Duodenal mucosa (tissue), 2 donors: ENCODE data around the gene TUBGCP3.
A peak's percentile ranks its signal among the peaks of the same experiment; 100 is the strongest.

Source experiments
- H3K27ac ChIP-seq: one replicate; pipeline ENCODE4 v1.7.0; 2013; ENCODE audit warnings: low read depth, low read length
- H3K27me3 ChIP-seq, 2 donors: one replicate each; pipeline ENCODE4 v1.7.0; 2013; ENCODE audit warnings: low read length in 2 of 2, control low read depth in 1 of 2; ENCODE audit not compliant: insufficient read depth in 2 of 2, control insufficient read depth in 1 of 2
- H3K36me3 ChIP-seq, 2 donors: one replicate each; pipeline ENCODE4 v1.7.0; 2013; ENCODE audit warnings: low read length in 2 of 2, control low read depth in 1 of 2; ENCODE audit not compliant: insufficient read depth in 2 of 2, control insufficient read depth in 1 of 2
- H3K4me1 ChIP-seq, 2 donors: one replicate each; pipeline ENCODE4 v1.7.0; 2013; ENCODE audit warnings: low read length in 2 of 2, control low read depth in 1 of 2; ENCODE audit not compliant: insufficient read depth in 2 of 2, control insufficient read depth in 1 of 2
- H3K4me3 ChIP-seq, 2 donors: one replicate each; pipeline ENCODE4 v1.7.0; 2013; ENCODE audit warnings: low read length in 2 of 2, low read depth in 1 of 2
- H3K9ac ChIP-seq, 2 donors: one replicate each; pipeline ENCODE4 v1.7.0; 2013; ENCODE audit warnings: low read length in 2 of 2, low read depth in 1 of 2
- H3K9me3 ChIP-seq, 2 donors: one replicate each; pipeline ENCODE4 v1.7.0; 2013; ENCODE audit warnings: low read length in 2 of 2, control low read depth in 1 of 2; ENCODE audit not compliant: control insufficient read depth in 1 of 2

TUBGCP3 gene

DNA sequence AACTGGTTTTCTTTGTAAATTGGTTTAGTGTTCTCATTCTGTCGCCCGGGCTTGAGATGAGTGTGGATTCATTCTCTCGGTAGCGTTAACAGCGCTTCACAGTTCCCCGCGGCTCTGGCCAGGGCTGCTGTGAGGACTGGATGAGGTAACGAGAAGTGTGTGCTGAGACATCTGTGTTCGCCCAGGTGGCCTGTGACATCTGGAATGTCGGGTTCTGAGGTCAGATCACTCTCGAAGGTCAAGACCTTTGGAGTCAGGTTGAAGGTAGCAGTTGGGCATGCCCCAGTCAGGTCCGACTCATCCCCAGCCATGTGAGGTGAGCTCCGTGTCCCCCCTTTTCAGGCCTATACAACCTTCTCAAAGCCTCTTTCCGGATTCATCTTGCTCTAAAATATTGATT, 13.4 kb upstream of the TUBGCP3 start:
- peaks cover 0 to 5% of the 10 kb centered on the region in 2 donors for H3K4me1 ChIP-seq
- H3K4me3 ChIP-seq: no peak overlapping the region
- H3K27me3 ChIP-seq: peaks cover 5 to 6% of the 10 kb centered on the region in 2 donors
- H3K9me3 ChIP-seq: no peaks in the 10 kb centered on the region
- no peak overlapping the region for H3K27ac ChIP-seq
- H3K9ac ChIP-seq: no peak overlapping the region
- H3K36me3 ChIP-seq: no peaks in the 10 kb centered on the region

DNA sequence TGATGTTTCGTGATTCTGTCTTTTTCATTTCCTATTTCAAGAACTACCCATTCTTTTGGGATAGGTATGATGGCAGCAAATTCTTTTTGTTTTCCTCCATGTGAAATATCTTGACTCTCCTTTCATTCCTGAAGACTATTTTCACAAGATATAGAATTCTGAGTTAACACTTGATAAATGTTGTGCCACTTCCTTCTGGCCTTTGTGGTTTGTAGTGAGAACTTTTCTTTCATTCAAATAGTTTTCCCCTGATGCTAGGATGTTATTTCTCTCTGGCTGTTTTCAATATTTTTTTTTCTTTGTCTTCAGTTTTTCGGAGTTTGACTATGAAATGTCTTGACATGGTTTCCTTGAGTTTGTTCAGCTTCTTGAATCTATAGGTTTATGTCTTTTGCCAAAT, 8.3 kb upstream of the TUBGCP3 start:
- no peaks in the 10 kb centered on the region for H3K36me3 ChIP-seq
- no peak overlapping the region for H3K9ac ChIP-seq
- H3K27me3 ChIP-seq: no peaks in the 10 kb centered on the region
- no peak overlapping the region for H3K27ac ChIP-seq
- no peak overlapping the region for H3K4me3 ChIP-seq
- peaks cover 11 to 18% of the 10 kb centered on the region in 2 donors for H3K4me1 ChIP-seq
- H3K9me3 ChIP-seq: no peaks in the 10 kb centered on the region

DNA sequence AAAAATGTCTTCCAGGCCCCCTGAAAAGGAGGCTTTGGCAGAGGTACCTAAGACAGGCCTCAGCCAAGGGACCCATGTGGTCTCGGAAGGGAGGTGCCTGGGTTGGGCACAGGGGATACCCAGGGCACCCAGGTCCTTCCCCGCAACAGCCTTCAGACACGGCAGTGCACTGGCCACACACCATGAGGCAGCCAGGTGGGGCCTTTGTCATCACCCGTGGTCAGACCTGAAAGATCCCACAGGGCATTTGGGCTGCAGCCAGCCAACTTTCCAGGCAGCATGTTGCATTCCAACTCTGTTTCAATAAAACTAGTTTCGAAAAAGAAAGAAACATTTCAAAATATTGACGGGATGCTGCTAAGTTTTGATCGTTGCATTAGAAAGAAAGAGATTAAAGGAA, 4.7 kb upstream of the TUBGCP3 start:
- no peak overlapping the region for H3K9ac ChIP-seq
- H3K36me3 ChIP-seq: no peaks in the 10 kb centered on the region
- no peak overlapping the region for H3K27ac ChIP-seq
- H3K27me3 ChIP-seq: no peaks in the 10 kb centered on the region
- H3K4me1 ChIP-seq: peaks cover 21 to 31% of the 10 kb centered on the region in 2 donors
- no peak overlapping the region for H3K4me3 ChIP-seq
- H3K9me3 ChIP-seq: no peaks in the 10 kb centered on the region

DNA sequence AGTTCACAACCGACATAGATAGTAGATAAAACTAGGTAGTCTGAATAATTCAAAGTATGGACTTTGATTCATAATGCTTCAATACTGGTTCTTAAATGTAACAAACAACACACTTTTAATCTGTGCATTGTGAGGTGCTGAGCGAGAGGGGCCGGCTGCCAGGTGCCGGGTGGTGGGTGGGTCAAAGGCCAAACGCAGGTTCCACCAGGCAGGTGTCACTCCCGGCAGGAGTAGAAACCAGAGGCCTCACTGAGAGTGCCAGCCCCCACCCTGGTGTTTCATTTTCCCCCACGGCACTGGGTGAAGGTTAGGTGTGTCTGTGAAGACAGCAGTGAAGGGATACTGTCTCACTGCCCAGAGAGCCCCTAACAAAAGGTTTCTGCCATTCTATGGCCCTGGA, 4.2 kb upstream of the TUBGCP3 start:
- Histone ChIP-seq H3K9ac (no peak overlapping the region), H3K9me3 (no peaks in the 10 kb centered on the region), H3K4me3 (no peak overlapping the region), H3K4me1 (peaks cover 21 to 31% of the 10 kb centered on the region in 2 donors), H3K27ac (no peak overlapping the region), H3K27me3 (no peaks in the 10 kb centered on the region), H3K36me3 (no peaks in the 10 kb centered on the region)

DNA sequence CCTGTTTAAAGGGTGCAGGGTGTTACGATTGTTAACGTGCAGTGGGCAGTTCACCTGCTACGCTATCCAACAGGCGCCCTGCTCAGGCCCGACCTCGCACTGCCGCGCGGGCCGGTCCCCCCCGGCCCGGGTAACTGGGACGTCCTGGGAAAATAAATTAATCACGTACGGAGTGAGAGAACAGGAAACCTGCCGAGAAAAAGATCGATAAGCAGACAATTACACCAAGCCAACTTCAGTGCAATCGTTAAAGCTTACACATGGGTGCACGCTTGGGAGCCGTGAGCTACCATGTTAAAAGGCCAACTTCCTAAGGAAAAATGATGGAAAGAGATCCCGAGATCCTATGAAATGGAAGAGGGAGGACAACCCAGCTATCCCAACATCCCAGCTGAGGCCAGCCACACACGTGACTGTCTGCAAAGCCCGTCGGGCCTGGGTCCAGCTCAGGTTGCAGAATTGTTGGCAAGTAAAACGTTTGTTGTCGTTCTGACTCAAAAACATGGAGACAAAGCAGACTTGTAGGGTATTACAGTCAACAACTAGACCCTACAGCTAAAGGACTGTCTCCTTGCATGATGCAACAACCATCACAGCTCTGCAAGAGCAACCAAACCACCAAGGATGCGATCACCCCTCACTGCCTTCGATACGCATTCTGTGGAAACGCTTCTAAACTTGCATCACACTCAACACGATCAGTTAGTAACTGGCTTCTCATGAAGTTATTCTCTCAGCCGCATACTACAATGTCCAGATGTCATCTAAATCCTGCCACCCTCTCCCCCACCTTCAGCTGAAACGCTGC, 741 bp upstream of the TUBGCP3 start:
- peak overlapping the region; percentile 93 for H3K27ac ChIP-seq
- no peaks in the 10 kb centered on the region for H3K36me3 ChIP-seq
- H3K9ac ChIP-seq: peak overlapping the region; percentile 82 to 96
- peaks cover 31 to 37% of the 10 kb centered on the region in 2 donors for H3K4me1 ChIP-seq
- H3K9me3 ChIP-seq: no peaks in the 10 kb centered on the region
- no peaks in the 10 kb centered on the region for H3K27me3 ChIP-seq
- peak overlapping the region; percentile 80 to 94 for H3K4me3 ChIP-seq

DNA sequence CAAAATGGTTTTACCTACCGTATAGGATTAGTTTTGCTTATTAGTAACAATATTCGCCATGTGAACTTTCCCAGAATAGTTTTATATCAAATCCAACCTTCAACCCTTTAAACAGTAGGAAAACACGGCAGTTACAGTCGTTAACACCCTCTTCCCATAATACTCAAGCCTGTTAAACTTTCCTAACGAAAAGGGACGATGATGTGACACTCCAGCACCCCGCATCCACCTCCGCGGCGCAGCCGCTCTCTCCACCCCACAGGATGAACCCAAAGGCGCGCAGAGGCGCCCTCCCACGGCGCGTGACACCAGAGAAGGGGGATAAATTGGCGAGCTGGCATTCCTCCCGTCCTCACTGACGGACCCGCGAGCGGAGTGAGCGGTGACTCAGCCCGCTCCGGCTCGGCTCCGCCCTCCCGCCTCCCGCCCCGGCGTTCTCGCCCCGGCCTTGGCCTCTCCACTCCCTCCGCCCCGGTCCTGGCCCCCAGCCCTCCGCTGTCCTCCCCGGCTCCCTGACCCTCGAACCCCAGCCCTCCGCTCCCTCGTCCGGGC, 665 bp downstream of the TUBGCP3 start:
- peak overlapping the region; percentile 80 to 94 for H3K4me3 ChIP-seq
- no peaks in the 10 kb centered on the region for H3K9me3 ChIP-seq
- H3K27ac ChIP-seq: peak overlapping the region; percentile 93
- H3K36me3 ChIP-seq: no peaks in the 10 kb centered on the region
- no peaks in the 10 kb centered on the region for H3K27me3 ChIP-seq
- peak overlapping the region; percentile 82 to 96 for H3K9ac ChIP-seq
- H3K4me1 ChIP-seq: peaks cover 25 to 35% of the 10 kb centered on the region in 2 donors

DNA sequence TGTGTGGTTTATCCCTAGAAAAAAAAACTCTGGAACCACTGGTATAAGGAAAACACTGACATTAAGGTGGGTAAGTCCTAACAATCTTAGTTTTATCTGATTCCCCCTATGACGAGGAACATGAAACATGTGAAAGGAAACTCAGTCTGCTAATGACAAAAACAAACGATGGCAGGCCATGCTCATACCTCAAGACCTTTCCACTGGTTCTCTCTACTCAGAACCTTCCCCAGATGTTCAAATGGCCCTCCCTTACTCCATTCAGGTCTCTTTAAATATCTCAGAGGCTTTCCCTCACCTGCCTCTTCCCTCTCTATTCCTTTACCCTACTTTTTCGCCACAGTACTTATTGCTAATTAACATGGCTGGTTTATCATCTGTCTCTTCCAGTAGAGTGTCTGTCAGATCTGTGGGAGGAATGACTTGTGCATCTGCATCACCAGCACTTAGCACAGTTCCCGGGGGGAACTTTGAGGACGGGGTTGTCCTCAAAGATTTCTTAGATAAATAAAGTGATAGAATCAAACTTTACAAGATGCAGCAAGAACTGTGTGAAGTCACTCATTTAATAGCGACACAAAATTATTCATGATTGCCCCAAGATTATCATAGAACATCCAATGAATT, 1.5 kb downstream of the TUBGCP3 start:
- Histone ChIP-seq H3K4me1 (peaks cover 20 to 30% of the 10 kb centered on the region in 2 donors), H3K27ac (no peak overlapping the region), H3K9me3 (no peaks in the 10 kb centered on the region), H3K27me3 (no peaks in the 10 kb centered on the region), H3K36me3 (no peaks in the 10 kb centered on the region), H3K9ac (peak overlapping the region; percentile 82 to 96), H3K4me3 (peak overlapping the region; percentile 80 to 94)

DNA sequence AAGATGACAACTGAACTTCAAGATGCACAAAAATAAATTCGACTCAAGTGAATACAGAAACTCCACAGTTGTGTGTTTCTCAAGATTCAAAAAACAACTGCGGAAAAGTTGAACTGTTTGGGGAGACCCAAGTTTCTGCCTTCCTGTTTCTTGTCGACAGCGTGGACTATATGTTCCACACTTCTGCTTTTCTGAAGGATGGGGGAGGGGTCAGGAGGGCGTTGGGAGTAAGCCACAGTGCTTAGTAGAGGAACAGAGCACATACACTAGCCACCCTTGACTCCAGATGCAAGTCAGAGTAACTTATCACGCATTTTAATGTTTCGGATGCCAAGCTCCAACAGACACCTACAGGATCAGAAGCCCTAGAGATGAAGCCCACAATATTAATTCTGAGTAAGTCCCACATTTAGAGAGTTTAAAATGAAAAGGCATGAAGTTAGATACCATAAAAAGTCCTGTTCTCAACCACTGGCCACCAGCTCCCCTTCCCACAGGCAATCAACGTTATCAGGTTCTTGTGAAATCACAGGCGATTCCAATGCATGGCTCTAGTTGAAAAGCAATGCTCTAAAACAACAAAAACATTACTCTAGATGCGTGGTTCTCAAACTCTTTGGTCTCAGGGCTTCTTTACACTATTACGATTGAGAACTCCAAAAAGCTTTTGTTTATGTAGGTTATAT, 4.2 kb downstream of the TUBGCP3 start:
- no peaks in the 10 kb centered on the region for H3K9me3 ChIP-seq
- peaks cover 16 to 21% of the 10 kb centered on the region in 2 donors for H3K4me1 ChIP-seq
- H3K36me3 ChIP-seq: no peaks in the 10 kb centered on the region
- H3K4me3 ChIP-seq: no peak overlapping the region
- no peak overlapping the region for H3K9ac ChIP-seq
- H3K27ac ChIP-seq: no peak overlapping the region
- no peaks in the 10 kb centered on the region for H3K27me3 ChIP-seq

DNA sequence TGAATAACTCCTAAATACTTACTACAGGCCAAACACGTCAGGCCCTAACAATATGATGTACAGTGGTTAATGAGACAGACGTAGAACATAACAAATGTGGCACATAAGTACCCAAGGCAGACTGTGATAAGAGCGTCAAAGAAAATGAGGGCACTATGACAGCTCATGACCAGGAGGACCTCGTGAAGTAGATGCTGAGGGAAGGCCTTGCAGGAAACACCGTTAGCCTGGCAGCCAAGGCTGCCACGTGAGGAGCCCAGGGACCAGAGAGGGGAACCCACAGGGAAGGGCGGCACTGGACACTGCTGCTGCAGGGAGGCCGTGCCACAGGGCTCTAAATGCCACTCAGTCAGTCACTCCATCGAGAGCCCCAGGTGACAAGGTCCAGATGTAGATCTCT, 5.7 kb downstream of the TUBGCP3 start:
- H3K27me3 ChIP-seq: no peaks in the 10 kb centered on the region
- no peaks in the 10 kb centered on the region for H3K36me3 ChIP-seq
- H3K4me3 ChIP-seq: no peak overlapping the region
- H3K4me1 ChIP-seq: peaks cover 10 to 17% of the 10 kb centered on the region in 2 donors
- H3K9me3 ChIP-seq: no peaks in the 10 kb centered on the region
- no peak overlapping the region for H3K9ac ChIP-seq
- no peak overlapping the region for H3K27ac ChIP-seq

DNA sequence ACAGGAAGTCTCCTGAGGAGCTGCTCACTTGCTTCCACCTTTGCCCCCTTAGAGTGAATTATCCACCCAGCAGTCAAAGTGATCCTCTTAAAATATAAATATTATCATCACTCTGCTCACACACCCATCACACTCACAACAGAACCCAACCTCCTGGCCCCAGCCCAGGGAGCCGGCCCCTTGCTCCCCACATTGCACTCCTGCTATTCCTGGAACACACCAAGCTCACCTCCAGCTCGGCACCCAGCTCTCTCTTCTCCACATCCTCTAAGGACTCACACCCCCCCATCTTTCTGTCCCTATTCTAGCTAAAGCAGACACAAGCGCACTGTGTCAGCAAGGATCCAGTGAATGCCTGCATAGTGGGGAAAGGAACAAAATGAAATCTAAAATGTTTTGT, 7.0 kb downstream of the TUBGCP3 start:
- Histone ChIP-seq H3K9me3 (no peaks in the 10 kb centered on the region), H3K27ac (no peak overlapping the region), H3K9ac (no peak overlapping the region), H3K36me3 (no peaks in the 10 kb centered on the region), H3K4me1 (peaks cover 2 to 10% of the 10 kb centered on the region in 2 donors), H3K27me3 (no peaks in the 10 kb centered on the region), H3K4me3 (no peak overlapping the region)
